ENCODE data around the gene THRAP3. TPM values are rescaled to one million over a fixed set of nuclear protein-coding genes. Genes with fewer than 3 reads are reported as not detected.

The THRAP3 gene
- total and polyA plus RNA-seq, 9 of the 15 experiments (the other 6 are each of a cell fraction or from before 2014, with no cell fraction given), result 66.2 to 135 (median 113) TPM

GRCh38 chr1:36223996-36224536 lies at the start of gene THRAP3 (continued):
- no peak for TF ChIP-seq PRDM10 (IDR thresholded peaks at IDR 0.05; ENCODE audit: partially characterized antibody)
- TF ChIP-seq TBP (optimal IDR thresholded peaks at IDR 0.05; ENCODE audit: low read depth, low read length), result peak; percentile 83
- no peak for TF ChIP-seq ZNF586 (CRISPR knock-in tag; conservative IDR thresholded peaks at IDR 0.05)
- TF ChIP-seq POLR2B (IDR thresholded peaks at IDR 0.05; ENCODE audit: low read depth, partially characterized antibody), result no peak
- TF ChIP-seq PHB2 (IDR thresholded peaks at IDR 0.05; ENCODE audit: low read depth), result no peak
- TF ChIP-seq ARID1B (IDR thresholded peaks at IDR 0.05), result no peak
- TF ChIP-seq ZNF699 (CRISPR knock-in tag; IDR thresholded peaks at IDR 0.05; ENCODE audit: insufficient replicate concordance), result no peak
- TF ChIP-seq ZNF274 (IDR thresholded peaks at IDR 0.05; ENCODE audit: borderline replicate concordance, low read depth, low read length), result no peak
- no peak for TF ChIP-seq PATZ1 (CRISPR knock-in tag; IDR thresholded peaks at IDR 0.05; ENCODE audit: borderline replicate concordance)
- no peak for TF ChIP-seq SAFB (IDR thresholded peaks at IDR 0.05; ENCODE audit: borderline replicate concordance, low read depth, low read length)
- peak; percentile 90 for TF ChIP-seq BHLHE40 (IDR thresholded peaks at IDR 0.05; ENCODE audit: low read length)
- TF ChIP-seq MLX (CRISPR knock-in tag; conservative IDR thresholded peaks at IDR 0.05), result no peak
- no peak for TF ChIP-seq U2AF2 (optimal IDR thresholded peaks at IDR 0.05; ENCODE audit: low read depth, low read length)
- no peak for TF ChIP-seq ESRRB (CRISPR knock-in tag; IDR thresholded peaks at IDR 0.05; ENCODE audit: borderline replicate concordance)
- TF ChIP-seq TCF3 (CRISPR knock-in tag; IDR thresholded peaks at IDR 0.05), result no peak; the same call in 1 of the 2 replicates
- no peak for TF ChIP-seq ZNF384 (IDR thresholded peaks at IDR 0.05; ENCODE audit: low read depth, low read length)
- no peak for TF ChIP-seq ZNF79 (CRISPR knock-in tag; IDR thresholded peaks at IDR 0.05; ENCODE audit: low read depth)
- no peak for TF ChIP-seq NCOR1 (IDR thresholded peaks at IDR 0.05)
- no peak for TF ChIP-seq MBD1 (CRISPR knock-in tag; IDR thresholded peaks at IDR 0.05)
- TF ChIP-seq TSC22D4 (tag; IDR thresholded peaks at IDR 0.05), result no peak

All from K562 (cell line).